Osteoblast (primary cell): Measurements from ENCODE around the gene ELOVL2. TPM values are rescaled to one million over a fixed set of nuclear protein-coding genes. Genes with fewer than 3 reads are reported as not detected.
A peak's percentile ranks its signal among the peaks of the same experiment; 100 is the strongest.

Source experiments
- DNase-seq: peaks from one replicate; pipeline ENCODE4 v3.0.0; 2011; ENCODE audit warnings: low spot score, mixed read lengths; ENCODE audit not compliant: insufficient read length; ENCODE audit errors: missing footprints
- H2AFZ ChIP-seq: 2 replicates; pipeline ENCODE4 v1.6.0; 2011; ENCODE audit warnings: mild to moderate bottlenecking, low read length
- H3K27ac ChIP-seq: 2 replicates; pipeline ENCODE4 v1.5.1; 2011; ENCODE audit warnings: mild to moderate bottlenecking, low read depth, low read length, moderate library complexity
- H3K27me3 ChIP-seq: 2 replicates; pipeline ENCODE4 v1.6.0; 2012; ENCODE audit warnings: mild to moderate bottlenecking, control low read depth, inconsistent platforms, low read length, moderate library complexity; ENCODE audit not compliant: insufficient read depth
- H3K36me3 ChIP-seq: 2 replicates; pipeline ENCODE4 v1.5.1; 2011; ENCODE audit warnings: mild to moderate bottlenecking, low read length, control low read depth, moderate library complexity; ENCODE audit not compliant: insufficient read depth
- H3K4me1 ChIP-seq: 2 replicates; pipeline ENCODE4 v1.5.1; 2011; ENCODE audit warnings: mild to moderate bottlenecking, low read length, control low read depth, moderate library complexity; ENCODE audit not compliant: insufficient read depth
- H3K4me2 ChIP-seq: 2 replicates; pipeline ENCODE4 v1.6.0; 2011; ENCODE audit warnings: mild to moderate bottlenecking, low read length; ENCODE audit not compliant: insufficient read depth
- H3K4me3 ChIP-seq: fragments of 200-600 bp; sonication (generic); 3 replicates; pipeline ENCODE4 v1.5.1; 2012; ENCODE audit warnings: mild to moderate bottlenecking, low read length, inconsistent platforms; ENCODE audit not compliant: insufficient read depth
- H3K79me2 ChIP-seq: 2 replicates; pipeline ENCODE4 v1.6.0; 2012; ENCODE audit warnings: mild to moderate bottlenecking, low read length, control low read depth, inconsistent platforms; ENCODE audit not compliant: insufficient read depth
- H3K9me3 ChIP-seq: 2 replicates; pipeline ENCODE4 v1.5.1; 2011; ENCODE audit warnings: low read depth, low read length, control low read depth
- H4K20me1 ChIP-seq: 2 replicates; pipeline ENCODE4 v1.6.0; 2012; ENCODE audit warnings: mild to moderate bottlenecking, low read length, control low read depth; ENCODE audit not compliant: insufficient read depth
- total RNA-seq: library from RNA; depleted of rRNA; stranded (reverse); fragments of >200 nt; gene quantifications from 2 replicates; pipeline ENCODE4 v1.2.3, GENCODE V29; 2012
- TF ChIP-seq, protein P1 (sequence below): IDR thresholded peaks from 2 replicates; pipeline ENCODE4 v1.5.1; 2011; ENCODE audit warnings: mild to moderate bottlenecking, low read depth, low read length, moderate library complexity; ENCODE audit errors: extremely low read depth

The ELOVL2 gene
- total RNA-seq, 1 donor = under 0.01 TPM

DNA sequence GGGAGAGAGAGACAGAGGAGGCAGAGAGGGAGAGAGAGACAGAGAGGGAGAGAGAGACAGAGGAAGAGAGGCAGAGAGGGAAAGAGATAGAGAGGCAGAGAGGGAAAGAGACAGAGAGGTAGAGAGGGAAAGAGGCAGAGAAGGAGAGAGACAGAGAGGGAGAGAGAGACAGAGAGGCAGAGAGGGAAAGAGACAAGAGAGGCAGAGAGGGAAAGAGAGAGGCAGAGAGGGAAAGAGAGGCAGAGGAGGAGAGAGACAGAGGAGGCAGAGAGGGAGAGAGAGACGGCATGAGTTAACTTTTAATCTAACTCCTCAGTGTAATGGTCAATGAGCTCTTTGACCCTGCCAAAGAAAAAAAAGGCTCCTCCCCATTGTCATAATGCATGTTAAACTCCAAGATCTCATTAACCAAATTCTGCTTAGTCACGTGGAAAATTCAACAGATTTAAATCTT is 7.1 kb downstream of the ELOVL2 start:
- peak; percentile 68 for DNase-seq
- Histone ChIP-seq H3K27ac (no peak overlapping the region), H2AFZ (peak overlapping the region; percentile 17), H3K4me1 (peaks cover 10% of the 10 kb centered on the region), H3K27me3 (peaks cover 32% of the 10 kb centered on the region), H3K36me3 (no peaks in the 10 kb centered on the region), H3K4me3 (no peak overlapping the region), H4K20me1 (no peaks in the 10 kb centered on the region), H3K79me2 (no peaks in the 10 kb centered on the region), H3K4me2 (no peak overlapping the region), H3K9me3 (no peaks in the 10 kb centered on the region)
- TF ChIP-seq, protein P1, sequence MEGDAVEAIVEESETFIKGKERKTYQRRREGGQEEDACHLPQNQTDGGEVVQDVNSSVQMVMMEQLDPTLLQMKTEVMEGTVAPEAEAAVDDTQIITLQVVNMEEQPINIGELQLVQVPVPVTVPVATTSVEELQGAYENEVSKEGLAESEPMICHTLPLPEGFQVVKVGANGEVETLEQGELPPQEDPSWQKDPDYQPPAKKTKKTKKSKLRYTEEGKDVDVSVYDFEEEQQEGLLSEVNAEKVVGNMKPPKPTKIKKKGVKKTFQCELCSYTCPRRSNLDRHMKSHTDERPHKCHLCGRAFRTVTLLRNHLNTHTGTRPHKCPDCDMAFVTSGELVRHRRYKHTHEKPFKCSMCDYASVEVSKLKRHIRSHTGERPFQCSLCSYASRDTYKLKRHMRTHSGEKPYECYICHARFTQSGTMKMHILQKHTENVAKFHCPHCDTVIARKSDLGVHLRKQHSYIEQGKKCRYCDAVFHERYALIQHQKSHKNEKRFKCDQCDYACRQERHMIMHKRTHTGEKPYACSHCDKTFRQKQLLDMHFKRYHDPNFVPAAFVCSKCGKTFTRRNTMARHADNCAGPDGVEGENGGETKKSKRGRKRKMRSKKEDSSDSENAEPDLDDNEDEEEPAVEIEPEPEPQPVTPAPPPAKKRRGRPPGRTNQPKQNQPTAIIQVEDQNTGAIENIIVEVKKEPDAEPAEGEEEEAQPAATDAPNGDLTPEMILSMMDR = no peak

DNA sequence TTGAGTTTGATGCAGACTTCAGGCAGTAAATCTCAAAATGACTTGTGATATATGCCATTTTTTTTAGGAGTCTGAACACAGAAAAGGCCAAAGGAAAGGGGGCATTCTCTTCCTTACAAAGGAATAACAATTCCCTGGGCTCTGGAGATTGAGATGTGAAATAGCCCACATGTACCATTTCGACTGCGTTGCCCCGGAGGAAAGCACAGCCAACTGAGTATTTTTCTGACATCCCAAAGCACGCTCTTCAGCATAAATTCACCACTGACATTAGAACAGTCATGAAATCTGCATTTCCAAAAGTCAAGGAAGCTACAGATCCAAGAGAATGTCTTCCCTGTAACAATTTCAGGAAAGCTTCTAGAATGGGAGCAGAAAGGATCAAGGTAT is 7.8 kb downstream of the ELOVL2 start:
- Histone ChIP-seq H3K4me3 (no peak overlapping the region), H3K27ac (no peak overlapping the region), H3K4me1 (peaks cover 10% of the 10 kb centered on the region), H3K9me3 (no peaks in the 10 kb centered on the region), H2AFZ (no peak overlapping the region), H3K79me2 (no peaks in the 10 kb centered on the region), H3K36me3 (no peaks in the 10 kb centered on the region), H4K20me1 (no peaks in the 10 kb centered on the region), H3K4me2 (no peak overlapping the region), H3K27me3 (peaks cover 26% of the 10 kb centered on the region)
- TF ChIP-seq, protein P1 = no peak
- DNase-seq = no peak

DNA sequence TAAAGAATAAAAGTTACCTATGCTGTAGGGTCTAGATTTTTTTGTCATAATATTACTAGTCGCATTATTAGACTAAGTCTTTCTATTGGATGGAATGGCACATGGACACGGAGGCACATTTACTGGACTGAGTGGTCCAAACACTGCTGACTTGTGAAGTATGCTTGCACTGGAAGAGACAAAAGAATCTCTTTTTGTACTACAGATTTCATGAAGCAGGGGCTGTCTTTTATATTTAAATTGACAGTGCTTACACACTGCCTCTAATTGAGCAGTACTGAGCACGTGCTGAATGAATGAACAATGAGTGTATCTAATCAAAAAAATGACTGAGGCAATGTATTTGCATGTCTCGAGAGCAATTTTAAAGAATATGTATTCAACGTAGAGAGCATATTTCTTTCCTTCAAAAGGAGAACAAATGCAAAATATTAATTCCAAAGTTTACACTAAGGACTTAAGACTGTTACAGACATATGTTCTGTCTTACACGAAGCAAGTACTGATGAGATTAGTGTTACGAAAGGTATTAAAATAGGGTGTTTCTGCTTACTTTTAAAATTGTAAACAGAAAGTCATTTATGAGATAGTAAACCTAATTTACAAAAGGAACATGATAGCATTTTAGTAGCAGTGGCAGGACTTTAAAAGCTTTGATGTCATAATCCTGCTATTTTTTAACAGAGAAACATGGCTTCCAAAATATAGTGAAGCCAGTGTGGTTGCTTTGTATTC is 8.3 kb downstream of the ELOVL2 start:
- TF ChIP-seq, protein P1 = no peak
- H3K4me3 ChIP-seq = no peak overlapping the region
- H3K9me3 ChIP-seq = no peaks in the 10 kb centered on the region
- peaks cover 10% of the 10 kb centered on the region for H3K4me1 ChIP-seq
- no peak for DNase-seq
- no peaks in the 10 kb centered on the region for H4K20me1 ChIP-seq
- H3K36me3 ChIP-seq = no peaks in the 10 kb centered on the region
- peaks cover 21% of the 10 kb centered on the region for H3K27me3 ChIP-seq
- H2AFZ ChIP-seq = no peak overlapping the region
- no peak overlapping the region for H3K4me2 ChIP-seq
- H3K27ac ChIP-seq = no peak overlapping the region
- H3K79me2 ChIP-seq = no peaks in the 10 kb centered on the region

DNA sequence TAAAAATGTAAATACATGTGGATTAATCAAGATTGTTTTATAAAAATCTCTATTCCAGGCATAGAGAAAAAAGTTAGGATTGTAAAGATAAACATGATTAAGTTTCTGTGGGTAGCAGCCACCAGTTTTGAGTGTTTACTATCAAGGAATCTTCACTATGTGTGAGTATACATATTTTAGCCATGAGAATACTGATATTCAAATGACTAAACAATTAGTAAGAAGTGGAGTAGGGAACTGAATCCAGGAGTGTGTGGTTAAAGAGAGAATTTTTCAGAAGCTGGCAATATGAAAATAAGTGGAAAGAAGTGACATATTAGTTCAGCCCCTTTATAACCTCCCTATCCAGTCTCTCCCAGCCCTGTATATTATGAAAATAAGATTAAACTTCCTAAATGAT is 10.3 kb downstream of the ELOVL2 start:
- Histone ChIP-seq H3K36me3 (no peaks in the 10 kb centered on the region), H3K79me2 (no peaks in the 10 kb centered on the region), H3K9me3 (no peaks in the 10 kb centered on the region), H2AFZ (no peak overlapping the region), H4K20me1 (no peaks in the 10 kb centered on the region), H3K4me2 (peak overlapping the region; percentile 20), H3K27ac (no peak overlapping the region), H3K4me1 (peaks cover 10% of the 10 kb centered on the region), H3K27me3 (peaks cover 3% of the 10 kb centered on the region), H3K4me3 (no peak overlapping the region)
- TF ChIP-seq, protein P1 = no peak
- DNase-seq = peak; percentile 89
